ENCODE results near the gene MBP. TPM values are rescaled to one million over a fixed set of nuclear protein-coding genes. Genes with fewer than 3 reads are reported as not detected.

The MBP gene
- total RNA-seq, 1 experiment from 2014 or later = not detected

GRCh38 chr18:77045677-77046076, 86.9 kb downstream of the MBP start:
- Histone ChIP-seq H3K36me3 (ENCODE audit: insufficient read depth, low read length, poor library complexity, severe bottlenecking) (no peaks in the 10 kb centered on the region), H3K27ac (ENCODE audit: low read depth, low read length, poor library complexity, severe bottlenecking) (no peak overlapping the region), H3K4me3 (ENCODE audit: low read depth, low read length, poor library complexity, severe bottlenecking) (no peak overlapping the region), H3K27me3 (replicated peaks; ENCODE audit: insufficient read depth, low read depth, low read length, poor library complexity) (no peaks in the 10 kb centered on the region), H3K4me1 (ENCODE audit: insufficient read depth, low read length, poor library complexity, severe bottlenecking) (no peaks in the 10 kb centered on the region), H3K9me3 (ENCODE audit: low read depth, low read length, poor library complexity, severe bottlenecking) (no peaks in the 10 kb centered on the region)
- no TSS peak for BruUV-seq (replicated peaks)
- CTCF ChIA-PET = no interaction called here
- no peak for TF ChIP-seq EZH2 (IDR thresholded peaks at IDR 0.05; ENCODE audit: borderline replicate concordance, low read depth, low read length, poor library complexity, severe bottlenecking)
- intact Hi-C loops (cut with micrococcal nuclease; ENCODE audit: unreplicated experiment) = no loop called here
- POLR2A ChIA-PET (ENCODE audit: low non-redundant PET) = no interaction called here
- no peak for DNase-seq (ENCODE audit: low spot score)

- ChIA-PET POLR2A (ENCODE audit: low non-redundant PET) (no interaction called here), CTCF (no interaction called here)
- Histone ChIP-seq H3K4me3 (ENCODE audit: low read depth, low read length, poor library complexity, severe bottlenecking) (no peak overlapping the region), H3K9me3 (ENCODE audit: low read depth, low read length, poor library complexity, severe bottlenecking) (no peaks in the 10 kb centered on the region), H3K27ac (ENCODE audit: low read depth, low read length, poor library complexity, severe bottlenecking) (no peak overlapping the region), H3K36me3 (ENCODE audit: insufficient read depth, low read length, poor library complexity, severe bottlenecking) (no peaks in the 10 kb centered on the region), H3K27me3 (replicated peaks; ENCODE audit: insufficient read depth, low read depth, low read length, poor library complexity) (no peaks in the 10 kb centered on the region), H3K4me1 (ENCODE audit: insufficient read depth, low read length, poor library complexity, severe bottlenecking) (no peaks in the 10 kb centered on the region)
- no peak for TF ChIP-seq EZH2 (IDR thresholded peaks at IDR 0.05; ENCODE audit: borderline replicate concordance, low read depth, low read length, poor library complexity, severe bottlenecking)
- no peak for TF ChIP-seq CTCF (conservative IDR thresholded peaks at IDR 0.05; ENCODE audit: low read depth, low read length)
- no TSS peak for BruUV-seq (replicated peaks)
- DNase-seq (ENCODE audit: low spot score) = no peak
- intact Hi-C loops (cut with micrococcal nuclease; ENCODE audit: unreplicated experiment) = no loop called here
Observed at GRCh38 chr18:77044866-77045664, 87.5 kb downstream of the MBP start.

GRCh38 chr18:77043541-77044280, 88.9 kb downstream of the MBP start:
- no TSS peak for BruUV-seq (replicated peaks)
- TF ChIP-seq CTCF (conservative IDR thresholded peaks at IDR 0.05; ENCODE audit: low read depth, low read length) (no peak), EZH2 (IDR thresholded peaks at IDR 0.05; ENCODE audit: borderline replicate concordance, low read depth, low read length, poor library complexity, severe bottlenecking) (no peak)
- H3K4me3 ChIP-seq (ENCODE audit: low read depth, low read length, poor library complexity, severe bottlenecking) = no peak overlapping the region
- H3K27me3 ChIP-seq (replicated peaks; ENCODE audit: insufficient read depth, low read depth, low read length, poor library complexity) = no peaks in the 10 kb centered on the region
- POLR2A ChIA-PET (ENCODE audit: low non-redundant PET) = interaction anchor here (0.6 kb wide), 1 partner anchor 1831 kb away, joined by 3 read pairs; no protein-coding TSS in a partner anchor
- DNase-seq (ENCODE audit: low spot score) = no peak
- H3K4me1 ChIP-seq (ENCODE audit: insufficient read depth, low read length, poor library complexity, severe bottlenecking) = no peaks in the 10 kb centered on the region
- CTCF ChIA-PET = no interaction called here
- no peaks in the 10 kb centered on the region for H3K9me3 ChIP-seq (ENCODE audit: low read depth, low read length, poor library complexity, severe bottlenecking)
- no peak overlapping the region for H3K27ac ChIP-seq (ENCODE audit: low read depth, low read length, poor library complexity, severe bottlenecking)
- intact Hi-C loops (cut with micrococcal nuclease; ENCODE audit: unreplicated experiment) = no loop called here
- H3K36me3 ChIP-seq (ENCODE audit: insufficient read depth, low read length, poor library complexity, severe bottlenecking) = no peaks in the 10 kb centered on the region
